Hippocampal formation (tissue), 2 donors: ENCODE data around the gene PREP.
"Not testable (repeated sequence)": the region's sequence is repeated elsewhere in the genome, so short reads cannot be mapped to it uniquely, and the experiment has no call there.

ENCODE experiments used
- DNase-seq, 2 donors: peaks; one replicate each; lab custom pipeline; 2025; lab: John Stamatoyannopoulos, UW

The PREP gene

GRCh38 chr6:105269390-105269789 is 133.5 kb downstream of the PREP start:
- DNase-seq: no peak

GRCh38 chr6:105263685-105264610 is 138.9 kb downstream of the PREP start:
- DNase-seq: no peak

DNA sequence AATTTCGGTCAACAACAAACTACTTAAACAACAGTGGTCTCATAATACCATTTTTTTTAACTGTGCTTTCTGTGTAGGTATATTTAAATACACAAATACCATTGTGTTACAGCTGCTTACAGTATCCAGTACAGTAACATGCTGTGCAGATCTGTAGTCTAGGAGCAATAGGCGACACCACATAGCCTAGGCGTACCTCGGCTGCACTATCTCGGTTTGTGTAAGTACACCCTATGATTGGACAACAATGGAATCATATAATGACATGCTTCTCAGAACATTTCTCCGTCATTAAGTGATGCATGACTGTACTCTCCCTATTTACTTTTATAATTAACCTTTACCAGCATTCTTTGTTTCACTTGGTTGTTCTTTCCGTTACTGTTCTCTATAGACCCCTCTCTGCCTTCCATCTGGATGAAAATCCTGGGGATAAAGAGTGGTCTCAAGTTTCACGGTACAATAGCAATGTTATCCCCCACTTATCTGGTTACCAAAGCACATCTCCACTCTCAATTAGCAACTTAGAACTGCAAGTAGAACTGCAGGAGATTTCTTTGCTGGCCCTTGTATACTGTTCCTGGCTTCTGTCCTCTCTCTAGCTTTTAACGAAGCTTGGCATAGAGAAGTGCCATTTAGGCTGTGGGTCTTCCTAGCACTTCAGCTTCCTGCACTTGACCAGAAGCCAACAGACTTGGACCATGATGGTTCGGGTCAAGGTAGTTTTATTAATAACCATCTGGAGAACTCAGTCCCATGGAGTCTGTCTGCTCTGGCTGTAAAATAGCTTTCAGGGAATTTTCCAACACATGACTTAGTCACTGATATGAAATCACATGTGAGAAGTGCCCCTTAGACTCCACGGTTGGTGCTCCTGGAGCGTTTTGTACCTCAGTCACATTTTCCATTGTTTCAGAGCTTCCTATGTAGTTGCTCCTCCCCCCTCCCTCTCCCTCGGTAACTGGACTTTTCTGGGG is 142.7 kb downstream of the PREP start:
- DNase-seq: no peak

GRCh38 chr6:105258816-105259215 is 144.1 kb downstream of the PREP start:
- no peak for DNase-seq

- no peak for DNase-seq
Measured at GRCh38 chr6:105257340-105257739, 145.5 kb downstream of the PREP start.

DNA sequence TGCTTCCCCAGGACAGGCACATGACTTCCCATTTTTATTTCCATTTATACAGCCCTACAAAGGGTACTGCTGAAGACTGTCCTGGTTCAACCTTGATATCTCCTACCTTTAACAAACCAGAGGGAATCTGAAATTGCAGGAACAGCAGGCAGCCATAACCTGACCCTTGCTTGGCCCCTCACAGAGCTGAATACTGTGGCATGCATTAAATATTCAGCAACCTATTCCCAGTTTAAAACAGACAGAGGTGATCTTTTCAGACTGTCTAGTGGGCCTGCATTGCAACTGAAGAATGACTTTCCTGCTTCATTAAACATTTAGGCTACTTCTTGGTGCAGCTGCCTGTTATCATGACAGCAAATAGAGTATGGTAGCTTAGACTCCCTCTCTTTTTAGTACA is 146.3 kb downstream of the PREP start:
- DNase-seq: no peak

- DNase-seq: no peak
Measured at GRCh38 chr6:105253787-105254186, 149.1 kb downstream of the PREP start.

GRCh38 chr6:105251689-105252088 is 151.2 kb downstream of the PREP start:
- DNase-seq: no peak

- DNase-seq: no peak
Measured at GRCh38 chr6:105250533-105250932, 152.3 kb downstream of the PREP start.

GRCh38 chr6:105243487-105243886 is 159.4 kb downstream of the PREP start:
- no peak for DNase-seq

GRCh38 chr6:105235155-105235554 is 167.7 kb downstream of the PREP start:
- no peak for DNase-seq

GRCh38 chr6:105231771-105232170 is 171.1 kb downstream of the PREP start:
- not testable (repeated sequence) for DNase-seq
